Measurements from ENCODE around the gene ZNRF1. TPM values are rescaled to one million over a fixed set of nuclear protein-coding genes. Genes with fewer than 3 reads are reported as not detected.

Gene ZNRF1
- total RNA-seq, 1 donor from 2014 or later: 31.3 TPM

DNA sequence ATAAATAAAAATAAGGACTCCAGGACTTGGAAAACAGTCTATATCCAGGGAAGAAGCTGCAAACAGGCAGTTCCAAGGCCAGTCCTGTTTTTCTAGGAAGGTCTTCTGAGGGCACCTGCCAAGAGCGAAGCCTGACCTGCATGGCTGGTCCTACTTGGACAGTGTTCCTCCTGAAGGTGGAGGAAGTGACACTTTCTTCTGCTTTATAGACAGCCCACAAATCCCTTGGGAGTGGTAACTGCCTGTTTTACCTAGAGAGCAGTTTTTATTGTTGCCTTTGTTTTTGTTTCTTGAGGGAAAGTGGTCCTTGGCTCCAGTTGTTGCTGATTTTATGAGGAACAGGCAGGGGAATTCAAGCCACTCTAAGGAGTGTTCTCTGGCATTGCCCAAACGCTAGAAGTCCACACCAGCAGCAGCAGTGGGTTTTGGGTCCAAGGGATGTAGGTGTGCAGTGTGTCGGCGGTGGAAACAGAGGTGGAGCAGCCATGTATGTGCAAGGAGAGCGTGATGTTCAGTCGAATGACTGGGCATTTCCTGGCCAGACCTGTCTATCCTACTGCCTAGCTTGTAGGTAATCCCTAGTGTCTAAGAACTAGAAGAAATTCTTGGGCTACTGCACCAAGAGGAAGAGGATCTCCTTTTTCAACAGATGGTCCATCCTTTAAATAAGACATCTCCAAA, 82.5 kb downstream of the ZNRF1 start:
- DNase-seq (ENCODE audit: low read depth): no peak
- no peak overlapping the region for H3K4me3 ChIP-seq (ENCODE audit: low read depth, low read length)
- no peaks in the 10 kb centered on the region for H3K27me3 ChIP-seq (ENCODE audit: control insufficient read depth, insufficient read depth, low read length)
- no peaks in the 10 kb centered on the region for H3K36me3 ChIP-seq (ENCODE audit: control insufficient read depth, insufficient read depth, low read length)
- TF ChIP-seq, protein P1, sequence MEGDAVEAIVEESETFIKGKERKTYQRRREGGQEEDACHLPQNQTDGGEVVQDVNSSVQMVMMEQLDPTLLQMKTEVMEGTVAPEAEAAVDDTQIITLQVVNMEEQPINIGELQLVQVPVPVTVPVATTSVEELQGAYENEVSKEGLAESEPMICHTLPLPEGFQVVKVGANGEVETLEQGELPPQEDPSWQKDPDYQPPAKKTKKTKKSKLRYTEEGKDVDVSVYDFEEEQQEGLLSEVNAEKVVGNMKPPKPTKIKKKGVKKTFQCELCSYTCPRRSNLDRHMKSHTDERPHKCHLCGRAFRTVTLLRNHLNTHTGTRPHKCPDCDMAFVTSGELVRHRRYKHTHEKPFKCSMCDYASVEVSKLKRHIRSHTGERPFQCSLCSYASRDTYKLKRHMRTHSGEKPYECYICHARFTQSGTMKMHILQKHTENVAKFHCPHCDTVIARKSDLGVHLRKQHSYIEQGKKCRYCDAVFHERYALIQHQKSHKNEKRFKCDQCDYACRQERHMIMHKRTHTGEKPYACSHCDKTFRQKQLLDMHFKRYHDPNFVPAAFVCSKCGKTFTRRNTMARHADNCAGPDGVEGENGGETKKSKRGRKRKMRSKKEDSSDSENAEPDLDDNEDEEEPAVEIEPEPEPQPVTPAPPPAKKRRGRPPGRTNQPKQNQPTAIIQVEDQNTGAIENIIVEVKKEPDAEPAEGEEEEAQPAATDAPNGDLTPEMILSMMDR (IDR thresholded peaks at IDR 0.05; ENCODE audit: insufficient read depth, low read length, poor library complexity, severe bottlenecking): no peak

DNA sequence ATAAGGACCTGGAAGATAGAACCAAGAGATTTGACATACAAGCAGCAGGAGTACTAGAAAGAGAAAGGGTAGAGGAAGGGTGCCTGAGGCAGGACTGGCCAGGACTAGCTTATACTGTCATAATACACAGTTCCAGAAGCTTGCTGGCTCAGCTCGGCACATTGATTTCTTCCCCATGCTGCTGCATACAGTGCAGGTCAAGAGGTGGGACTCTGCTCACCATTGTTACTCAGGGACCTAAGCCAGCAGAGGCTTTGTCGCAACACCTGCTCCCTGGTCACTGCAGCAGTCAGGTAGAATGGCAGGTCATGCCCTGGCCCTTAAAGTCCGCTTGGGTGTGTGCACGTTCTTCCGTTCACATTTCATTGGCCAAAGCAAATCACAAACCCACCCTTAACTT, 85.0 kb downstream of the ZNRF1 start:
- H3K4me3 ChIP-seq (ENCODE audit: low read depth, low read length): no peak overlapping the region
- no peaks in the 10 kb centered on the region for H3K27me3 ChIP-seq (ENCODE audit: control insufficient read depth, insufficient read depth, low read length)
- H3K36me3 ChIP-seq (ENCODE audit: control insufficient read depth, insufficient read depth, low read length): no peaks in the 10 kb centered on the region
- TF ChIP-seq, protein P1 (IDR thresholded peaks at IDR 0.05; ENCODE audit: insufficient read depth, low read length, poor library complexity, severe bottlenecking): no peak
- no peak for DNase-seq (ENCODE audit: low read depth)

DNA sequence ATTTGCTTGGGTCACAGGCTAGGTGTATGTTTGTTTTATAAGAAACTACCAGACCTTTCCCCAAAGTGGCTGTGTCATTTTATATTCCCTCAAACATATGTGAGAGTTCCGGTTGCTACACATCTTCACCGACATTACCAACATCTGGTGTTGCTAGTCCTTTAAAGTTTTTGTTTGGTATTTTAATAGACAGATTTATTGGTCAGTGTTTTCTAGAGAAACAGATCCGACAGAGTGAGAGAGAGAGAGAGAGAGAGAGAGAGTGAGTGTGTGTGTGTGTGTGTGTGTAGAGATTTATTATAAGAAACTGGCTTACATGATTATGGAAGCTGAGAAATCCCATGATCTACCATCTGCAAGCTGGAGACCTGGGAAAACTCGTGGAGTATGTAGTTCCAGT, 86.7 kb downstream of the ZNRF1 start:
- no peak for DNase-seq (ENCODE audit: low read depth)
- TF ChIP-seq, protein P1 (IDR thresholded peaks at IDR 0.05; ENCODE audit: insufficient read depth, low read length, poor library complexity, severe bottlenecking): no peak

DNA sequence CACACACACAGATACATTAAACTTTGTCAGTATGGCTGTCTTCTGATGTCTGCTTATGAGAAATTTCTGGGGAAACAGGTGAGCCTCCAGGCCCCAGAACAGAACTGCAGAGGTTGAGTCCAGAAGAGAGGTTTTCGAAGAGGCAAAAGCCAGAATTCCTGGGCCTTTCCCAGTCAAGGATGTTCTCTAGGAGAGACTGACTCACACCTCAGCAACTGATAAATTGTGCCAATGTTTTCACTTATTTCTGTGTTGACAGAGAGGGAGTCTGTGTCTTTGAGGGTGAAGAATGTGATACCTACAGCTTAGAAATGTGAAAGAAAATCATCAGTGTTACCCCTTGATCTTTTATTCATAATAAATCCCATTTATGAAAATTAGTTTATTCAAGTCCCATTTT, 87.5 kb downstream of the ZNRF1 start:
- Histone ChIP-seq H3K36me3 (ENCODE audit: control insufficient read depth, insufficient read depth, low read length) (no peaks in the 10 kb centered on the region), H3K27me3 (ENCODE audit: control insufficient read depth, insufficient read depth, low read length) (no peaks in the 10 kb centered on the region), H3K4me3 (ENCODE audit: low read depth, low read length) (no peak overlapping the region)
- TF ChIP-seq, protein P1 (IDR thresholded peaks at IDR 0.05; ENCODE audit: insufficient read depth, low read length, poor library complexity, severe bottlenecking): no peak
- DNase-seq (ENCODE audit: low read depth): no peak

More for the DNA sequence above, 86.7 kb downstream of the ZNRF1 start:
- Histone ChIP-seq H3K36me3 (ENCODE audit: control insufficient read depth, insufficient read depth, low read length) (no peaks in the 10 kb centered on the region), H3K27me3 (ENCODE audit: control insufficient read depth, insufficient read depth, low read length) (no peaks in the 10 kb centered on the region), H3K4me3 (ENCODE audit: low read depth, low read length) (no peak overlapping the region)

DNA sequence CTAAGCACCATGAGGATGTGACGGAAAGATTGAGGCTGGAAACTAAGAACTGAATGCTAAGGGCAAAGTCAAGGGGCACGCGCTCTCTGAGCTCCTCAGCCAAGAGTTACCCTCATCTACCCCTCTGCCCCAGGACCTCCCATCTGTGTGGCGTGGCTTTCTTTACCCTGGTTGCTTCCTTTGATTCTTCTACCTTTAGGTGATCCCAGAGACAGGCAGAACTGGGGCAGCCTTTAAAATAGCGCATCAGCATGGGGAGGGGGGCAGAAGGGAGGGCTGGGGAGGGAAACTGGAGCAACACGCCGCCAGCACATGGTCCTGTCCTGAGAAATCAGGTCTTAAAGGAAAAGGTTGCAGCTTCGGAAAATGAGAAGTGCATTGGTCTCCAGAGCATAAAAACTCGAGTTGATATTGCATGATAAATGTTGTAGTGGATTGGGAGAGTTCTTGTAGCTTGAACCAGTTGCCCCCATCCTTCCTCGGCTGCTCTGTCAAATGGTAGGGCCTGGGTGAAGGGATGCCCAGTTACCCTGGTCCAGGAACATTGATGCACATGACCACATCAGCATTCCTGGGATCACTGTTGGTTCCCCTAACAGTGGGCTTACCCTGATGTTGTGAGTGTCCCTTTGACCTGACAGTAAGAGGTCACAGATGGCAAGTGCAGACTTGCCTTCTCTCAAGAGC, 88.0 kb downstream of the ZNRF1 start:
- no peak for DNase-seq (ENCODE audit: low read depth)
- Histone ChIP-seq H3K36me3 (ENCODE audit: control insufficient read depth, insufficient read depth, low read length) (no peaks in the 10 kb centered on the region), H3K4me3 (ENCODE audit: low read depth, low read length) (no peak overlapping the region), H3K27me3 (ENCODE audit: control insufficient read depth, insufficient read depth, low read length) (no peaks in the 10 kb centered on the region)
- TF ChIP-seq, protein P1 (IDR thresholded peaks at IDR 0.05; ENCODE audit: insufficient read depth, low read length, poor library complexity, severe bottlenecking): no peak

Data from kidney epithelial cell (primary cell).